HG03095 (cell line): ENCODE data around the gene IL11RA.

Source experiments
- ATAC-seq: cut with Tn5 transposase; IDR thresholded peaks from one replicate; pipeline ENCODE4 v1.9.1; 2021; ENCODE audit warnings: moderate library complexity; ENCODE audit not compliant: unreplicated experiment

IL11RA gene

GRCh38 chr9:34684816-34685215 is 32.8 kb downstream of the IL11RA start:
- no peak for ATAC-seq

DNA sequence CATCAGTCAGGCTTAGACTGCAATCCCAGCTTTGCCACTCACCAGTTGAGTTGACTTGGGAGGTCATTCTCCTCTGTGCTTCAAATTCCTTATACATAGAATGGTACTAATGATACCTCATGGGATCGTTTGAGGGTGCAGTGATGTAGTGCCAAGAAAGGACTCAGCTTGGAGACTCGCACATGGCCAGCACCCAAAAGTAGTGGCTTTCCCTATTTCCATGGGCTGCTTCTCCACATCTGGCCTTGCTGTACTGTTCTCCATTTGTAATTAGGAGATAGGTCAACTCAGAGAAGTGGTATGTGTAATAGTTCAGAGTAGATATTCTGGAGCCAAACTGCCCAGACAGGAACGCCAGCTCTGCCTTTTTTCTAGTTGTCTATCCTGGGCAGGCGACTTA is 33.6 kb downstream of the IL11RA start:
- no peak for ATAC-seq

DNA sequence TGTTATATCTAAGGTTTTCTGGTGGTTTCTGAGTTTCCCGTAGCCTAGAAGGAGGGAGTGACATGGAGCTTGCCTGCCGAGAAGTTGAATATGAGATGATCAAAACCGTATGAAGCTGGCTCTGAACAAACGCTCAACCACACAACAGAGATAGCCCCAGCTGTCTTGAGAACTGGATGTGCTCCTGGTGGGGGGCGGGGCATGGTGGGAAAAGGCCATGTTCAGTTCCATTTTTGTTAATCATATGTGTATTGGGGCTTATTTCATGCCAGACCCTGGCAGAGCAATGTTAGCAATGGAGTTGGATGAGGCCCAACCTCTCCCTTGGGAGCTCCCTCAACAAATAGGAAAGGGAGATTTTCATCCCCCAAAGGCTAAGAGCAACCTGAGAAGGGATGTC is 34.2 kb downstream of the IL11RA start:
- ATAC-seq = no peak

GRCh38 chr9:34686732-34687131 is 34.7 kb downstream of the IL11RA start:
- ATAC-seq = no peak

DNA sequence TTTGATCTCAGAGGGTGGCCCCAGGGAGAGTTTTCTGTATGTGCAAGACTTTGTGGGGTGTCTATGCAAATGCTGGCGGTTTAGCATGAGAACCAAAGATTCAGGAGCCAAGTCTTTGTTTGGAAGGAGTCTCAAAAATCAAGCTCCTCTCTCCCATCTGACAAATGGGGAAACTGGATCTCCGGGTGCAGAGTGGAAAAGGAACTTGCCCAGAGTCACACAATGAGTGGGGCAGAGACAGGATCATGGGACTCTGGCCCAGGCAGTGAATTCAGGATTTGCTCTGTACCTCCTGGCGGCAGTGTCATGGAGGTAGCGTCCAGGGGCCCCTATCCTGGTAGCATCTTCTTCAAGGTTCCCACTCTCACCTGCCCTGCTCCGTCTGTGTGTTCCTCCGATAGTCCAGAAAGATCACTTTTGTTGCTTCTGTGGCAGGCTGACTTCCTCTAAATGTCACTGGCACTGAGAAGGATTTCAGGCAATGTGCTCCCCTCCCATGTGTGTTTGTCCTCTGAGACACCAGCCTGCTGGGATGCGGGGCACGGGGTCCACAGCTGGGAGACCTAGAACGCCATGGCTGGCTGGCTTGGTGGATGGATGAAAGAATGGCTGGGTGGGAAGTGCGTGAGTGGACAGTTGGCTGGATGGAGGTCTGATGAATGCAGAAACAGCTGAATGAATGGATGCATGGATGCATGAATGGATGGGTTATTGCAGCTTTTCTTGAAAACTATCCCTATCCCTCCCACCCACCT is 35.5 kb downstream of the IL11RA start:
- no peak for ATAC-seq

GRCh38 chr9:34688329-34689115 is 36.5 kb downstream of the IL11RA start:
- no peak for ATAC-seq

- ATAC-seq = no peak
Measured at GRCh38 chr9:34689116-34689470, 37.1 kb downstream of the IL11RA start.

- ATAC-seq = no peak
Measured at GRCh38 chr9:34689512-34689911, 37.5 kb downstream of the IL11RA start.

DNA sequence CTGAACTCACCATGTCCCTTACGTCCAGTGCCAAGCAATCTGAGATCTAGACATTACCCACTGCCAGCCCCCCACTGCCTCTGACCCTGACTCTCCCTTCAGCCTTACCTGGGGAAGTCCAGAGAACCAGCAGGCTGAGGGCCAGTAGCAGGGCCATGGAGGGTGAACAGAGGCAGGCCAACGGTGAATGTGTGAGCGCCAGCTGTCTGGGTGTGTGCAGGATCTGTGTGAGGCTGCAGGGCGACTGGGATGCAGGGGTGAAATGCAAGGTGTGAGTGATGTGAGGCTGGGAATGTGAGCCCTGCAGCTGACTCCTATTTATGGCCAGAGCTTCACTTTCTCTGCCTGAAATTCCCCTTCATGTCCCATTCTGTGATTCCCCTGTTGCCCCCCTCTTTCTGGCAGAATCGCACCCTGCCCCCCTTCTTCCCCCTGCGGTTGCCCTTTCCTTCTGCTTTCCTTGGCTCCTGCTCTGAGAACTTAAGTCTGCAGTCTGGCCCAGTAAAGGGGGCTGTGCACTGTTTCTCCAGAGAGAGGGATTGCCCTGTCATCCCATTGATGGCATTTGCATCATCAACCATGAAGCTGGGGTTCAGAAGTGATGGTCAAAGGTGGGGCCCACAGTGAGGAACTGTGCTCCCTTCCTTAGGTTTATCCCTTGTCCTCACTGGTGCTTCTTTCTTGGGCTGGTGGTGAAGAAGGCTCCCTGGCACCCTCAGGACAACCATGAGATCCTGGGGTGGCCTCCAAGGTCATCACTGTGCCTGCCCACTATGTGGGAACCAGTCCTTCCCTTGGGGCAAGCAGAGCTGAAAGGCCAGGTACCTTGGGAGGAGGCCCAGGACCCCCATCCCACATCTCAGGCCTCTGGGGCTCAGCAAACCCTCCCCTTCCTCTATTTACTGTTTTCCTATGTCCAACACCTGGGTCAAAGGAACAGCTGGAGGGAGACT is 39.3 kb downstream of the IL11RA start, which contains the start of gene CCL19:
CCL19 (minus strand) TSS at position 294 of the 953 bp plus-strand sequence; CDS start at position 157, 137 bp downstream.
- no peak for ATAC-seq

DNA sequence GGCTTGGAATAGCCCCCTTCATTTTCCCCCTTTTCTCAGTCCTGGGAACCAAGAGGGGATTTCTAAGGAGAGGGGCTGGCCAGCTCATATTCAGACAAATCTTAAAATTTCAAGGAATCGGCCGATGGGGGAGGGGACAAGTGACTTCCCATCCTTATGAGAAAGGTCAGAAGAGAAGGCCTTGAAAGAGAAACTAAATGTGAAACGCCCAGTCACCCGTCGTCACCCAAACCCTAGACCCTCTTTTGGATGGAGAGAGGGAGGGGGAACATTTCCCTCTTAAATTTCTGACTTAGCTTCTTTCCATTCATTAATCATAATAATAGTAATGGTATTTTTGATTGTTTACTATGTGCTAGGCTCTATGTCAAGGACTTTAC is 39.9 kb downstream of the IL11RA start:
- ATAC-seq = no peak

DNA sequence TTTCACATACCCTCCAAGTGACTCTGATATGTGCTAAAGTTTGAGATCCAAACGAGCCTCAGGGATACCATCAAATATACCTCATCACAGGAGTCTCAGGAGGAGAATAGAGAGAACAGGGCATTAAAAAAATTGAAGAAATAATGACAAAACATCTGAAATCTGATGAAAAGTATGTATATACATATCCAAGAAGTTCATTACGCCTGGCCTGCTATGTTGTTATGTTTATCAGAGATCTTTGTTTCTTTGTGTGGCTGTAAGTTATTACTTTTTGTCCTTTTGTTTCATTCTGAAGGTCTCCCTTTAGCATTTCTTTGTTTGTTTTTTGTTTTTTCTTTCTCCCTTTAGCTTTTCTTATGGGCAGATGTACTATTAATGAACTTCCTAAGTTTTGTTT is 41.6 kb downstream of the IL11RA start:
- no peak for ATAC-seq

DNA sequence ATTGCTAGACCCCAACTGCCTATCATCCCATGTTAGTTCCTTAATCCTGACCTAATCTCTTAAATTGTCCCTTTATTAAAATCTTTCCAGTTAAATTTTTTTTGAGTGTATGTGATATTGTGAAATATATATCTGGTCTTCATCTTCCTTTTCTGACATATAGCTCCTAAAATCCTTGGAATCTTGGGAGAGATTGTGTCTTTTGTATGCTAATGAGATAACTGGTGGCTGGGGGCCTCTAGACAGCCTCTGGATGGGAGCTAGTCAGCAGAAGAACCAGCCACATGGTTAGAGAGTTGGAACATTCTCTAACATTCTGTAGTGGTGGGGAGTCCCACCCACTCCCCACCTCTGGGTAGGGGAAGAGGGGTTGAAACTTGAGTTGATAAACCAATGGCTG is 42.8 kb downstream of the IL11RA start:
- ATAC-seq = no peak

- ATAC-seq = peak; percentile 63
Measured at GRCh38 chr9:34701023-34701768, 49.2 kb downstream of the IL11RA start.

DNA sequence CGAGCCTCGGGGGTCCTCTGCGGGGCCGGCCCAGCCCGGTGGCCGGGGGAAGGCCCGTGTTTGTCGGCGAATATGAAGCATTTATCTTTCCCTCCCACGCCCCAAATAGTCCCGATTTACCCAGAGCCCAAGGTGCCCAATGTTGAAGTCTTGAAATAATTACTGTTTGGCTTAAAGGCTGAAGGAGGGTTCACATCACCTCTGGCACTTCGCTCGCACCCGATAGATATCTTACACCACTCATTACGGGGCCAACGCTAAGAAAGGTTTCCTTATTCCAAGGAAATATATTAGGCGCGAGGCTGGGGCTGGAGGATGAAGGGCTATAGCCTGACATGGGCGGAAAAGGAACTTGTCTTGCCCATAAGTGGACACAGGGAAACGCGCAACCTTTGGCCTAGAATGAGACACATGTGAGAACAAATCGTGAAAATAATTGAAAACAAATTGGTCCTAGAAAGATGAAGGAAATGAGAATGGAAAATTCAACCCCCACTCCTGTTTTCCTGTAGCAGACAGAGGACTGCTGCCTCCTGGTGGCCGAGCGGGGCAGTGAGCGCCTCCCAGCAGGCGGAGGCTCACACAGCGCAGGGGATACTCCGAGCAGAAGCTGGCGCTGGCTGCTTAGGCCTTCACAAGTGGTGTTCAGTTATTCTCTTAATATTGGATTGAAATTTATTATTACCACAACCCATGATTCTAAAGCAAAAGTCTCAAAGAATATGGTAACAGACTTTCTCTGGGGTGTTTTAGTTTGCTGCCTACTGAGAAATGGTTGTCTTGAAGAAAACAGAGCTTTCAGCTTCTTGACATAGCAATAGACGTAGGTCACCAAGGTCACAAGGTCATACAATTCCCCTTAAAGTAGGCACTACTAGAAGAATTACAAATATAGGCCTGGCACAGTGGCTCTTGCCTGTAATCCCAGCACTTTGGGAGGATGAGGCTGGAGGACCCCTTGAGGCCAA is 50.1 kb downstream of the IL11RA start:
- ATAC-seq = peak; percentile 75

DNA sequence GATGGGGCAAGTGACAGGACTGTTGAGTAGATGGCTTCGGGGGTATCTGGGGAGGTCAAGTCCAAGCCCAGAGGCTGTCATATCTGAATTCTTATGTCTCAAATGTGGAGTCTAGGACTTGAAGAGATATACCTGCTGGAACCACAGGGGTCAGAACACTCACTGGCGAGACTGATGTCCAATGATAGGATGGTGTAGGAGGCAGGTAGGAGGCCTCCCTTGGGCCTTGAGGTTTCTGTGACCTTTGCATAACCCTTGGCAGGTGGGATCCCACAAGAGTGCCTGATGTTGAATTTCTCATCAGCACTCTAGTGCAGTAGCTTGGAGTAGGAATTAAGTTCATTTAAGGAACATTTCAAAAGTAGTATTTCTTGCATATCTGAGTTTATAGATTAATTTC is 55.1 kb downstream of the IL11RA start:
- no peak for ATAC-seq

GRCh38 chr9:34709196-34709978 is 57.4 kb downstream of the IL11RA start:
- no peak for ATAC-seq

GRCh38 chr9:34710023-34710422 is 58.0 kb downstream of the IL11RA start, which contains the start of gene CCL21:
Gene CCL21 (minus strand): TSS chr9:34710136. CDS start chr9:34710066, 70 bp downstream.
- no peak for ATAC-seq
